Activated CD4-positive, alpha-beta T cell treated with anti-CD3 and anti-CD28 coated beads, Interleukin-2, amount 50 U/mL, for 1 hour (primary cell): ENCODE data around the gene CLPX.
A peak's percentile ranks its signal among the peaks of the same experiment; 100 is the strongest.
"Not testable (repeated sequence)": the region's sequence is repeated elsewhere in the genome, so short reads cannot be mapped to it uniquely, and the experiment has no call there.

Source experiments
- DNase-seq: peaks from one replicate; pipeline ENCODE4 v3.0.0-alpha.2; 2020

CLPX gene

GRCh38 chr15:65204931-65205660 lies 20.0 kb upstream of the CLPX start:
- no peak for DNase-seq

- no peak for DNase-seq
Measured at GRCh38 chr15:65204236-65204930, 19.2 kb upstream of the CLPX start.

- no peak for DNase-seq
Measured at GRCh38 chr15:65201918-65202317, 16.8 kb upstream of the CLPX start.

GRCh38 chr15:65198571-65198970 lies 13.4 kb upstream of the CLPX start:
- no peak for DNase-seq

GRCh38 chr15:65197337-65197645 lies 12.1 kb upstream of the CLPX start:
- DNase-seq: no peak

GRCh38 chr15:65196637-65197336 lies 11.6 kb upstream of the CLPX start:
- no peak for DNase-seq

GRCh38 chr15:65195548-65195923 lies 10.4 kb upstream of the CLPX start:
- DNase-seq: no peak

- no peak for DNase-seq
Measured at GRCh38 chr15:65194826-65195547, 9.8 kb upstream of the CLPX start.

GRCh38 chr15:65192016-65192415 lies 6.9 kb upstream of the CLPX start:
- DNase-seq: no peak

GRCh38 chr15:65189102-65189740 lies 4.1 kb upstream of the CLPX start:
- DNase-seq: no peak

- DNase-seq: not testable (repeated sequence)
Measured at GRCh38 chr15:65188472-65188871, 3.3 kb upstream of the CLPX start.

- DNase-seq: peak; percentile 15
Measured at GRCh38 chr15:65184305-65184867, 756 bp downstream of the CLPX start.

GRCh38 chr15:65183865-65184159 lies 1.3 kb downstream of the CLPX start:
- no peak for DNase-seq

GRCh38 chr15:65182538-65182937 lies 2.6 kb downstream of the CLPX start:
- DNase-seq: no peak

GRCh38 chr15:65181582-65182353 lies 3.4 kb downstream of the CLPX start:
- DNase-seq: not testable (repeated sequence)

- no peak for DNase-seq
Measured at GRCh38 chr15:65180167-65180566, 5.0 kb downstream of the CLPX start.

GRCh38 chr15:65177901-65178300 lies 7.2 kb downstream of the CLPX start:
- no peak for DNase-seq

GRCh38 chr15:65176056-65176455 lies 9.1 kb downstream of the CLPX start:
- DNase-seq: no peak

- no peak for DNase-seq
Measured at GRCh38 chr15:65175511-65175910, 9.6 kb downstream of the CLPX start.

GRCh38 chr15:65174509-65174908 lies 10.6 kb downstream of the CLPX start:
- DNase-seq: no peak

GRCh38 chr15:65172531-65172930 lies 12.6 kb downstream of the CLPX start:
- no peak for DNase-seq

- no peak for DNase-seq
Measured at GRCh38 chr15:65171428-65171827, 13.7 kb downstream of the CLPX start.
